Limb (tissue), 2 donors: ENCODE measurements around the gene MRPL57.
"Not testable (repeated sequence)": the region's sequence is repeated elsewhere in the genome, so short reads cannot be mapped to it uniquely, and the experiment has no call there.

ENCODE experiments used
- DNase-seq, 2 donors: peaks; one replicate each; pipeline ENCODE4 v3.0.0-alpha.2; 2016; ENCODE audit errors: extremely low spot score in 2 of 2

The MRPL57 gene

GRCh38 chr13:21194756-21195155 is 18.3 kb downstream of the MRPL57 start:
- DNase-seq, result not testable (repeated sequence)

GRCh38 chr13:21197606-21198225 is 21.3 kb downstream of the MRPL57 start:
- not testable (repeated sequence) for DNase-seq

- not testable (repeated sequence) for DNase-seq
Measured at GRCh38 chr13:21198391-21198790, 21.9 kb downstream of the MRPL57 start.

- DNase-seq, result not testable (repeated sequence)
Measured at GRCh38 chr13:21201456-21202190, 25.2 kb downstream of the MRPL57 start.

GRCh38 chr13:21202767-21203531 is 26.5 kb downstream of the MRPL57 start:
- no peak for DNase-seq

- DNase-seq, result no peak
Measured at GRCh38 chr13:21208652-21209154, 32.2 kb downstream of the MRPL57 start.

- DNase-seq, result no peak
Measured at GRCh38 chr13:21212138-21212775, 35.8 kb downstream of the MRPL57 start.

GRCh38 chr13:21215419-21215818 is 39.0 kb downstream of the MRPL57 start:
- not testable (repeated sequence) for DNase-seq

GRCh38 chr13:21216332-21216731 is 39.9 kb downstream of the MRPL57 start:
- no peak for DNase-seq

GRCh38 chr13:21218351-21219035 is 42.0 kb downstream of the MRPL57 start:
- no peak for DNase-seq

- no peak for DNase-seq
Measured at GRCh38 chr13:21219036-21219381, 42.6 kb downstream of the MRPL57 start.

- not testable (repeated sequence) for DNase-seq
Measured at GRCh38 chr13:21219716-21220115, 43.3 kb downstream of the MRPL57 start.

GRCh38 chr13:21221268-21221667 is 44.8 kb downstream of the MRPL57 start:
- no peak for DNase-seq

- no peak for DNase-seq
Measured at GRCh38 chr13:21225082-21225481, 48.6 kb downstream of the MRPL57 start.

GRCh38 chr13:21225841-21226581 is 49.6 kb downstream of the MRPL57 start:
- DNase-seq, result no peak

GRCh38 chr13:21227917-21228316 is 51.5 kb downstream of the MRPL57 start:
- DNase-seq, result no peak
